ENCODE measurements around the gene ROR2. TPM values are rescaled to one million over a fixed set of nuclear protein-coding genes. Genes with fewer than 3 reads are reported as not detected.

The ROR2 gene
- total and polyA plus RNA-seq, 2 donors (not counting 3 experiments of a cell fraction or from before 2014, with no cell fraction given) = not detected

- H3K9me3 ChIP-seq (replicated peaks; ENCODE audit: control insufficient read depth, insufficient read depth, low read length) = no peaks in the 10 kb centered on the region
- no TSS peak for BruUV-seq (replicated peaks)
- no peak overlapping the region for H3K9ac ChIP-seq (replicated peaks; ENCODE audit: extremely low read depth, insufficient read depth, low read length)
- ChIA-PET POLR2A (no interaction called here), CTCF (no interaction called here)
- no peaks in the 10 kb centered on the region for H3K36me3 ChIP-seq (ENCODE audit: control insufficient read depth in 2 of 2, extremely low read depth in 1 of 2, insufficient read depth in 2 of 2, low read length in 2 of 2)
- no peaks in the 10 kb centered on the region for H3K9me1 ChIP-seq (replicated peaks; ENCODE audit: control insufficient read depth, extremely low read depth, insufficient read depth, low read length)
- FAIRE-seq = no peak
- H3K27ac ChIP-seq (ENCODE audit: insufficient read depth, low read depth, low read length) = no peak overlapping the region
- no peaks in the 10 kb centered on the region for H4K20me1 ChIP-seq (replicated peaks; ENCODE audit: control insufficient read depth, extremely low read depth, insufficient read depth, low read length)
- H3K27me3 ChIP-seq (ENCODE audit: control insufficient read depth in 2 of 2, insufficient read depth in 2 of 2, low read length in 2 of 2) = no peaks in the 10 kb centered on the region
- no peak overlapping the region for H3K4me2 ChIP-seq (ENCODE audit: insufficient read depth, low read length)
- DNase-seq (ENCODE audit: low read depth, low spot score) = no peak
- no peaks in the 10 kb centered on the region for H3K79me2 ChIP-seq (ENCODE audit: control insufficient read depth, insufficient read depth, low read length)
- H3K4me1 ChIP-seq (ENCODE audit: control insufficient read depth, extremely low read depth, insufficient read depth, low read length) = no peaks in the 10 kb centered on the region
- TF ChIP-seq, protein P1, sequence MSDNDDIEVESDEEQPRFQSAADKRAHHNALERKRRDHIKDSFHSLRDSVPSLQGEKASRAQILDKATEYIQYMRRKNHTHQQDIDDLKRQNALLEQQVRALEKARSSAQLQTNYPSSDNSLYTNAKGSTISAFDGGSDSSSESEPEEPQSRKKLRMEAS (IDR thresholded peaks at IDR 0.05; ENCODE audit: insufficient read depth, insufficient read length) = no peak
- TF ChIP-seq FOS (IDR thresholded peaks at IDR 0.05; ENCODE audit: borderline replicate concordance, insufficient read depth, low read length) (no peak), GATA2 (IDR thresholded peaks at IDR 0.05; ENCODE audit: insufficient read depth, insufficient read length, low read depth, low read length) (no peak), JUN (IDR thresholded peaks at IDR 0.05; ENCODE audit: borderline replicate concordance, insufficient read depth, insufficient read length, low read depth) (no peak), MYC (IDR thresholded peaks at IDR 0.05; ENCODE audit: low read depth, low read length) (no peak), POLR2AphosphoS5 (IDR thresholded peaks at IDR 0.05; ENCODE audit: insufficient read depth, low read depth, low read length) (no peak), EZH2 (IDR thresholded peaks at IDR 0.05; ENCODE audit: borderline replicate concordance, low read depth, low read length, severe bottlenecking) (no peak)
- no peak overlapping the region for H3K4me3 ChIP-seq (replicated peaks in 1 of 3; ENCODE audit: insufficient read depth in 1 of 3, low read depth in 1 of 3, low read length in 3 of 3)
- H2AFZ ChIP-seq (ENCODE audit: low read depth, low read length) = no peak overlapping the region
- dilution Hi-C loops (cut with MboI; ENCODE audit: extremely low pct_ligation_motif_present, low sequenced_read_pairs) = no loop called here
- intact Hi-C loops (cut with micrococcal nuclease) = no loop called here
Measured at GRCh38 chr9:91824151-91824550, 125.9 kb downstream of the ROR2 start.

Measured in endothelial cell of umbilical vein (primary cell).